H9 (cell line): ENCODE data around the gene ZNF160. TPM values are rescaled to one million over a fixed set of nuclear protein-coding genes. Genes with fewer than 3 reads are reported as not detected.

Experiments
- DNase-seq: peaks from one replicate; pipeline ENCODE4 v3.0.0-alpha.2; 2017
- H2AFZ ChIP-seq: one replicate; pipeline ENCODE4 v1.6.1; 2013; ENCODE audit warnings: mild to moderate bottlenecking, low read length, control low read depth, moderate library complexity
- H2AK5ac ChIP-seq: 2 replicates; pipeline ENCODE4 v1.6.1; 2013; ENCODE audit warnings: low read length, control low read depth, mixed read lengths; ENCODE audit not compliant: insufficient read length
- H2BK120ac ChIP-seq: one replicate; pipeline ENCODE4 v1.6.1; 2013; ENCODE audit warnings: low read depth, mild to moderate bottlenecking, low read length, control low read depth, inconsistent platforms; ENCODE audit not compliant: poor library complexity, severe bottlenecking
- H2BK12ac ChIP-seq: 2 replicates; pipeline ENCODE4 v1.6.1; 2013; ENCODE audit warnings: low read length, control low read depth, mixed read lengths, low read depth; ENCODE audit not compliant: insufficient read length
- H2BK15ac ChIP-seq: 2 replicates; pipeline ENCODE4 v1.6.1; 2013; ENCODE audit warnings: low read depth, low read length, control low read depth
- H2BK20ac ChIP-seq: one replicate; pipeline ENCODE4 v1.6.1; 2013; ENCODE audit warnings: low read depth, mild to moderate bottlenecking, low read length, control low read depth, inconsistent platforms; ENCODE audit not compliant: poor library complexity, severe bottlenecking
- H2BK5ac ChIP-seq: 2 replicates; pipeline ENCODE4 v1.6.1; 2013; ENCODE audit warnings: low read length, control low read depth, mixed read lengths; ENCODE audit not compliant: insufficient read length
- H3K14ac ChIP-seq: 2 replicates; pipeline ENCODE4 v1.6.1; 2013; ENCODE audit warnings: low read length, control low read depth; ENCODE audit not compliant: insufficient read depth
- H3K18ac ChIP-seq: 2 replicates; pipeline ENCODE4 v1.6.1; 2013; ENCODE audit warnings: low read depth, mild to moderate bottlenecking, mixed read lengths, low read length, control low read depth; ENCODE audit not compliant: insufficient read length
- H3K23ac ChIP-seq: 2 replicates; pipeline ENCODE4 v1.6.1; 2013; ENCODE audit warnings: low read length, control low read depth, mixed read lengths, low read depth; ENCODE audit not compliant: insufficient read length
- H3K23me2 ChIP-seq: 2 replicates; pipeline ENCODE4 v1.6.1; 2013; ENCODE audit warnings: low read depth, mild to moderate bottlenecking, mixed read lengths, low read length, control low read depth; ENCODE audit not compliant: insufficient read length, poor library complexity, severe bottlenecking
- H3K27ac ChIP-seq: 2 replicates; pipeline ENCODE4 v1.5.1; 2013; ENCODE audit warnings: low read length, control low read depth, mixed read lengths, low read depth; ENCODE audit not compliant: insufficient read length
- H3K27me3 ChIP-seq: 2 replicates; pipeline ENCODE4 v1.6.1; 2013; ENCODE audit warnings: low read length, control low read depth, inconsistent platforms; ENCODE audit not compliant: insufficient read depth
- H3K4ac ChIP-seq: 2 replicates; pipeline ENCODE4 v1.6.1; 2013; ENCODE audit warnings: low read depth, mild to moderate bottlenecking, control low read depth, inconsistent platforms, low read length, moderate library complexity
- H3K4me1 ChIP-seq: 2 replicates; pipeline ENCODE4 v1.6.1; 2013; ENCODE audit warnings: low read length, control low read depth, inconsistent platforms; ENCODE audit not compliant: insufficient read depth
- H3K4me2 ChIP-seq: 2 replicates; pipeline ENCODE4 v1.6.1; 2013; ENCODE audit warnings: low read length, control low read depth, mixed read lengths; ENCODE audit not compliant: insufficient read length, insufficient read depth
- H3K56ac ChIP-seq: 2 replicates; pipeline ENCODE4 v1.6.1; 2013; ENCODE audit warnings: low read depth, mild to moderate bottlenecking, mixed read lengths, low read length, control low read depth; ENCODE audit not compliant: insufficient read length
- H3K79me1 ChIP-seq: 2 replicates; pipeline ENCODE4 v1.6.1; 2013; ENCODE audit warnings: low read depth, mild to moderate bottlenecking, moderate library complexity, low read length, control low read depth, inconsistent platforms; ENCODE audit not compliant: insufficient read depth, poor library complexity, severe bottlenecking
- H3K79me2 ChIP-seq: 2 replicates; pipeline ENCODE4 v1.6.1; 2013; ENCODE audit warnings: low read length, control low read depth, inconsistent platforms; ENCODE audit not compliant: insufficient read depth
- H3K9ac ChIP-seq: 2 replicates; pipeline ENCODE4 v1.6.1; 2013; ENCODE audit warnings: low read length, control low read depth, mixed read lengths; ENCODE audit not compliant: insufficient read length; ENCODE audit errors: extremely low read depth
- H3K9me3 ChIP-seq: one replicate; pipeline ENCODE4 v1.6.1; 2013; ENCODE audit warnings: low read depth, low read length, inconsistent platforms; ENCODE audit not compliant: control insufficient read depth
- H3T11ph ChIP-seq: one replicate; pipeline ENCODE4 v1.6.1; 2013; ENCODE audit warnings: mild to moderate bottlenecking, low read length, control low read depth, inconsistent platforms
- H4K20me1 ChIP-seq: one replicate; pipeline ENCODE4 v1.6.1; 2013; ENCODE audit not compliant: control insufficient read depth, insufficient read length, insufficient read depth
- H4K5ac ChIP-seq: 2 replicates; pipeline ENCODE4 v1.6.1; 2013; ENCODE audit warnings: low read depth, mild to moderate bottlenecking, mixed read lengths, low read length, control low read depth; ENCODE audit not compliant: insufficient read length
- H4K8ac ChIP-seq: replicated peaks from 2 replicates; pipeline ENCODE4 v1.6.1; 2013; ENCODE audit warnings: low read length, control low read depth, mixed read lengths, low read depth; ENCODE audit not compliant: insufficient read length
- H4K91ac ChIP-seq: 2 replicates; pipeline ENCODE4 v1.6.1; 2013; ENCODE audit warnings: low read depth, mild to moderate bottlenecking, moderate library complexity, mixed read lengths, low read length, control low read depth; ENCODE audit not compliant: insufficient read length
- H3K27ac Mint-ChIP-seq, 3 experiments: 2 replicates in 2 of 3; 3 replicates in 1 of 3; pipeline ENCODE4 v1.8.0; 2020 to 2021; ENCODE audit warnings: mixed read lengths in 3 of 3, mild to moderate bottlenecking in 1 of 3, moderate library complexity in 1 of 3
- H3K27me3 Mint-ChIP-seq: 2 replicates; pipeline ENCODE4 v1.8.0; 2021; ENCODE audit warnings: low read depth, mild to moderate bottlenecking, moderate library complexity, mixed read lengths
- H3K36me3 Mint-ChIP-seq, 3 experiments: 2 replicates in 2 of 3; 3 replicates in 1 of 3; pipeline ENCODE4 v1.8.0; 2020 to 2021; ENCODE audit warnings: low read depth in 3 of 3, mixed read lengths in 3 of 3; ENCODE audit not compliant: insufficient read depth in 1 of 3
- H3K4me1 Mint-ChIP-seq, 2 experiments: 2 replicates each; pipeline ENCODE4 v1.8.0; 2020; ENCODE audit warnings: mixed read lengths in 2 of 2
- H3K4me3 Mint-ChIP-seq, 2 experiments: 2 replicates in 1 of 2; 3 replicates in 1 of 2; pipeline ENCODE4 v1.8.0; 2020 to 2021; ENCODE audit warnings: mild to moderate bottlenecking in 2 of 2, mixed read lengths in 2 of 2, moderate library complexity in 1 of 2
- H3K9me3 Mint-ChIP-seq, 2 experiments: 2 replicates in 1 of 2; 3 replicates in 1 of 2; pipeline ENCODE4 v1.8.0; 2020; ENCODE audit warnings: mild to moderate bottlenecking in 2 of 2, mixed read lengths in 2 of 2, moderate library complexity in 1 of 2
- WGBS: extraction: QIAGEN DNeasy Blood & Tissue Kit; methylation state at CpG from one replicate; pipeline ENCODE4 v1.1.7; 2013; ENCODE audit warnings: missing lambda C conversion rate, low lambda C conversion rate, mixed read lengths; ENCODE audit not compliant: insufficient read length; ENCODE audit errors: extremely low coverage; 5-methylcytosine and 5-hydroxymethylcytosine counted together
- total RNA-seq: library from RNA; stranded (reverse); gene quantifications from 2 replicates; pipeline ENCODE4 v1.2.1, GENCODE V29; 2021
- TF ChIP-seq, protein P1 (sequence below): fragments of 200-600 bp; sonication (generic); conservative IDR thresholded peaks from 3 replicates; pipeline ENCODE4 v1.8.0; 2021; ENCODE audit warnings: antibody characterized with exemption, mild to moderate bottlenecking

Gene ZNF160
- total RNA-seq, 1 experiment from 2014 or later, result 31.1 TPM

DNA sequence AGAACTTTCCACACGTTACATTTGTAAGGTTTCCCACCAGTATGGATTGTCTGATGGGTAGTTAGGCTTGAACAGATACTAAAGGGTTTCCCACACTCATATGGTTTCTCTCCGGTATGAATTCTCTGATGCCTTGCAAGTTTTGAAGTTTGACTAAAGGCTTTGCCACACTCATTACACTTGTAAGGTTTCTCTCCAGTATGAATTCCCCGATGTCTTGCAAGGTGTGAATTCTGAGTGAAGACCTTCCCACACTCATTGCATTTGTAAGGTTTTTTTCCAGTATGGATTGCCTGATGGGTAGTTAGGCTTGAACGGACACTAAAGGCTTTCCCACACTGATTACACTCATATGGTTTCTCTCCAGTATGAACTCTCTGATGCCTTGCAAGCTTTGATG lies 37.1 kb upstream of the ZNF160 start:
- Histone ChIP-seq H3K4ac (no peak overlapping the region), H2BK20ac (no peak overlapping the region), H4K5ac (no peak overlapping the region), H3K4me1 (no peaks in the 10 kb centered on the region), H3K27me3 (no peaks in the 10 kb centered on the region), H2BK5ac (no peak overlapping the region), H3K79me1 (no peaks in the 10 kb centered on the region), H3K18ac (no peak overlapping the region), H2BK15ac (no peak overlapping the region), H3T11ph (no peak overlapping the region), H2AK5ac (no peak overlapping the region), H2BK120ac (no peak overlapping the region), H3K23ac (no peak overlapping the region), H4K91ac (no peak overlapping the region), H3K14ac (no peak overlapping the region), H2AFZ (no peak overlapping the region), H3K4me2 (no peak overlapping the region), H3K23me2 (no peaks in the 10 kb centered on the region), H4K8ac (no peak overlapping the region), H4K20me1 (no peaks in the 10 kb centered on the region), H3K56ac (no peak overlapping the region), H3K9ac (no peak overlapping the region), H3K27ac (no peak overlapping the region), H2BK12ac (no peak overlapping the region), H3K79me2 (no peaks in the 10 kb centered on the region), H3K9me3 (peaks cover 48% of the 10 kb centered on the region)
- WGBS, result no CpG with 5 or more reads among the region's 4 CpGs
- H3K36me3 Mint-ChIP-seq, result peaks cover 55 to 67% (median 66%) of the 10 kb centered on the region in 3 experiments
- peaks cover 9% of the 10 kb centered on the region for H3K27me3 Mint-ChIP-seq
- H3K4me1 Mint-ChIP-seq, result no peaks in the 10 kb centered on the region
- DNase-seq, result no peak
- no peak overlapping the region for H3K4me3 Mint-ChIP-seq
- H3K27ac Mint-ChIP-seq, result no peak overlapping the region
- H3K9me3 Mint-ChIP-seq, result peaks cover 66 to 70% of the 10 kb centered on the region in 2 experiments
- TF ChIP-seq, protein P1, sequence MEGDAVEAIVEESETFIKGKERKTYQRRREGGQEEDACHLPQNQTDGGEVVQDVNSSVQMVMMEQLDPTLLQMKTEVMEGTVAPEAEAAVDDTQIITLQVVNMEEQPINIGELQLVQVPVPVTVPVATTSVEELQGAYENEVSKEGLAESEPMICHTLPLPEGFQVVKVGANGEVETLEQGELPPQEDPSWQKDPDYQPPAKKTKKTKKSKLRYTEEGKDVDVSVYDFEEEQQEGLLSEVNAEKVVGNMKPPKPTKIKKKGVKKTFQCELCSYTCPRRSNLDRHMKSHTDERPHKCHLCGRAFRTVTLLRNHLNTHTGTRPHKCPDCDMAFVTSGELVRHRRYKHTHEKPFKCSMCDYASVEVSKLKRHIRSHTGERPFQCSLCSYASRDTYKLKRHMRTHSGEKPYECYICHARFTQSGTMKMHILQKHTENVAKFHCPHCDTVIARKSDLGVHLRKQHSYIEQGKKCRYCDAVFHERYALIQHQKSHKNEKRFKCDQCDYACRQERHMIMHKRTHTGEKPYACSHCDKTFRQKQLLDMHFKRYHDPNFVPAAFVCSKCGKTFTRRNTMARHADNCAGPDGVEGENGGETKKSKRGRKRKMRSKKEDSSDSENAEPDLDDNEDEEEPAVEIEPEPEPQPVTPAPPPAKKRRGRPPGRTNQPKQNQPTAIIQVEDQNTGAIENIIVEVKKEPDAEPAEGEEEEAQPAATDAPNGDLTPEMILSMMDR, result no peak
